Breast epithelium (tissue), 3 donors: Measurements from ENCODE around the gene TGFBI.

Experiments used
- CTCF ChIP-seq, 3 donors: fragments of 450-650 bp; IDR thresholded peaks; one replicate each; pipeline ENCODE4 v1.5.1; 2016 to 2017; ENCODE audit warnings: antibody characterized with exemption in 3 of 3, mild to moderate bottlenecking in 3 of 3, moderate library complexity in 3 of 3
- POLR2A ChIP-seq: fragments of 450-650 bp; IDR thresholded peaks from one replicate; pipeline ENCODE4 v1.6.1; 2016; ENCODE audit warnings: antibody characterized with exemption, mild to moderate bottlenecking, moderate library complexity

- TF ChIP-seq CTCF (IDR thresholded peaks at IDR 0.05) (no peak), POLR2A (no peak)
Measured at GRCh38 chr5:135995976-135996375, 32.8 kb upstream of the TGFBI start.
